Tongue (tissue), 2 donors: ENCODE results near the gene ADD3. TPM values are rescaled to one million over a fixed set of nuclear protein-coding genes. Genes with fewer than 3 reads are reported as not detected.
A peak's percentile ranks its signal among the peaks of the same experiment; 100 is the strongest.
"Not testable (repeated sequence)": the region's sequence is repeated elsewhere in the genome, so short reads cannot be mapped to it uniquely, and the experiment has no call there.

Source experiments
- DNase-seq: peaks from one replicate; pipeline ENCODE4 v3.0.0-alpha.2; 2015
- total RNA-seq: library from RNA; depleted of rRNA; stranded (reverse); fragments of >200 nt; gene quantifications from one replicate; pipeline ENCODE4 v1.2.3, GENCODE V29; 2014

Gene ADD3
- total RNA-seq, 1 donor from 2014 or later: 260 TPM

DNA sequence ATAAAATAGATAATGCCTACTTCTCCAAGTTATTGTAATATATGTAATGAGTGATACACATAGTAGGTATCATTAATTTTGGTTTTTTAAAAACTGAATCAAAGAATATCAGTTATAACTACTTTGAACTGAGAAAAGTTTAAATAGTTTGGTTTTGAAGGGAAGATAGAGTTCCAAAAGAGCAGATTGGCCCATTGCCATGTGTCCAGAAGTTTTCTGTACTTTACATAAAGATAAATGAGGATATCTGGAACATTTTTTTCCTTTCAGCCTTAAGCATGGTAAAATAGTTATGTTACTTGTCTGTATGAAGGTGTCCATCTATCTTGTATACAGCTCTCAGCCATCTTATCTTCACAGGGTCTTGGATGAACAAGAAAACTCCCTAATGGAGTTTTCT, 101.7 kb downstream of the ADD3 start:
- DNase-seq: peak; percentile 9

DNA sequence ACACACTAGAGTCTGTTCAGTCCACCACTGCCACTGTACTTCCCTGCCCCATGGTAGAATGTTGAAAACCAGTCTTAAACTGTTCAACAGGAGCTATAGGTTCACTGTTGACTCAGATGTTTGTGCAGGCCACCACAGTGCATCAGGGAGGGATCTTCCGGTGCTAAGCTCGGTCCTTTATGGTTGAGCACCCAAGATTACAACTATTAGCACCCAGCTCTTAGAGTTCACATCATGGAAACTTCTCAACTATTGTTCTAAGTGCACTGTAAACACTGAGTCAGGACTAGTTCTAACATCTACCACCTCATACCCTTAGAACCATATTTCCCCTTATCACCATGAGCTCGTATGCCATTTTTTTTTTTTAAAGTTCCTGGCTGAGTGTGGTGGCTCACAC, 102.6 kb downstream of the ADD3 start:
- no peak for DNase-seq

DNA sequence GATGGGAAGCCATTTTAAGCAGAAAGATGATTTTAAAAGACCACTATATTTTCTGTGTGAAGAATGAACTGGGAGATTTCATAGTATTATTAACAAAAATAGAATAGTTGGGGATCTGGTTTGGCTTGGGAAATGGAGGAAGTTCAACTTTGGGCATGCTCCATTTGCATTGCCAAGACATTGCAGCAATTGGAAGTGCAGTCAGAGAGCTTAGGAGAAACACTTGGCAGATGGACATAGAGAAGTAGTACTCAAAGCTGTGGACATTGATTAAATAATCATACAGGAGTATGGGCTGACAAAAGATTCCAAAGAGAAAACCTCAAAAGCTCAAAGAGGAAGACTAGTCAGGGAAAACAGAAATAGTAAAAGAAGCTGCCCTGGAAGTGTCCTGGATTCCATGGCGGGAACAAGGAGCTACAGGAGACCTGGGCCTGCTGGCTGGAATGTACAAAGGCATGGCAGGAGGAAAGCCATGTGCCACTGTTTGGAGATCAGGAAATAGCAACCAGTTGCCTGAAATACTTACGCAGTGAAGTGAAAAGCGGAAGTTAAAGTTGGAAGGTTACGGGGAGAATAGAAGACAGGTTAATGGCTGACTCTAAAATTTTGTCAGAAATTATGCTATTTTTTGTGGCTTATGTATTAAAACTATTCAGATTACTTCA, 106.0 kb downstream of the ADD3 start:
- no peak for DNase-seq

DNA sequence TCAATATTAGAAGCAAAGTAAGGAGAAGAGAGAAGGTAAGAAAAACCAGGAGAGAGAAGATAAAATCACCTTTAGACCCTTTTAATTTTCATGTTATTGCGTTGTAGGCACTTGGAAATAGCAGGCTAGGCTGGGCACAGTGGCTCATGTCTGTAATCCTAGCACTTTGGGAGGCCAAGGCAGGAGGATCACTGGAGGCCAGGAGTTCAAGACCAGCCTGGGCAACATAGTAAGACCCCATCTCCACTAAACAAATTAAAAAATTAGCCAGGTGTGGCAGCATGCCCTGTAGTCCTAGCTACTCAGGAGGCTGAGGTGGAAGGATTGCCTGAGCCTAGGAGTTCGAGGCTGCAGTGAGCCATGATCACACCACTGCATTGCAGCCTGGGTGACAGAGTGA, 106.9 kb downstream of the ADD3 start:
- DNase-seq: not testable (repeated sequence)

DNA sequence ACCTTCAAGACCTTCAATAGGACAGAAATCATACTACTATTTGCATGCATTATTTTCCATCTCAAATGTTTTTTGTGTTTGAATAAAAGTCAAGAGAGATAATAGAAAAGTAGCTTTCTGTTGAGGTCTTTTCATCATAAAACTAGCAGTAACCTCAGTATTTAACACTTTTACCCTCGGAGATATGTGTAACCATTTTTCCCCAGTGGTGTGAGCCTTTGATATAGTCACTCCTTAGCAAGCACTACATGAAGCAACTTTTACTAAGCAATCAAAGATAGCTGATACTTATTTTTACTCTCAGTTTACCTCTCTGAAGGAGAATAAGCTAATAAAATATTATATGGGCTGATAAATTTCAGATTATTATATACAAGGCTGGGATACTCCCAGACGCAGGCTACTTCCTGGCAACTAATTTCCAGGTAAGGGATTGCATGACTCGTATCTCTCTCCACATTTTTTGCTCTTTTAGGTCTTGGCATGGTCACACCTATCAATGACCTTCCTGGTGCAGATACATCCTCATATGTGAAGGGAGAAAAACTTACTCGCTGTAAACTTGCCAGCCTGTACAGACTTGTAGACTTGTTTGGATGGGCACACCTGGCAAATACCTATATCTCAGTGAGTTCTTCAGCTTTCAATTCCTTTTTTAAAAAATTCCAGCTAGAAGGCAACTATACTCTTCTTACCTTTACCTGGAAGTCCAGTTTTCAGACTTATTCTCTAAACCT, 108.2 kb downstream of the ADD3 start:
- no peak for DNase-seq

DNA sequence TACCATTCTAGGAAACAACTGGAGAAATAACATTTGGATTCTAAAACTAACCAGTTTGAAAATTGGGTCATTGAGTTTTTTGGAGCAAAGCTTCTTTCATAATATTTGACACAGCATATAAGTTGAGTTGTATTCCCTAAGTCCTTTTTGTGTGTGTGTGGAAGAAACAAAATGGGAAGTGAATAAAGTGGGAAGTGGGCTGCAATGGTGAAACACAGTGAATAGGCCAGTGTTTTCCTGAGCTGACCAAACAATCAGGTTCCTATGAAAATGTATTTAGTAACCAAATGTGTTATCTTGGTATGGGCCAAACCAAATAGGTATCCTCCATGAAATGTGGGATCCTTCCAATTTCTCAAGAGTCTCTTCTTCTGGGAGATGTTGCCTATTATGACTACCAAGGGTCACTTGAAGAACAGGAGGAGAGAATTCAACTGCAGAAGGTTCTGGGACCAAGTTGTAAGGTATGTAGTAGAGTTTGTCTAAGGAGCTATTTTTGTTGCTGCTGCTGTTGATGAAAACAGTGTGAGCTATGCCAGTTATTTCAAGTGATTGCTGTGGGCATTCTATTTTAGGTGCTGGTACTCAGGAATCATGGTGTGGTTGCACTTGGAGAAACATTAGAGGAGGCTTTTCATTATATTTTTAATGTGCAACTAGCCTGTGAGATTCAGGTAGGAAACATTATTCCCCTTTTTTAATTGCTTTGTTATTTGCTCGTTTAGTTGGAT, 111.3 kb downstream of the ADD3 start:
- DNase-seq: peak; percentile 48

DNA sequence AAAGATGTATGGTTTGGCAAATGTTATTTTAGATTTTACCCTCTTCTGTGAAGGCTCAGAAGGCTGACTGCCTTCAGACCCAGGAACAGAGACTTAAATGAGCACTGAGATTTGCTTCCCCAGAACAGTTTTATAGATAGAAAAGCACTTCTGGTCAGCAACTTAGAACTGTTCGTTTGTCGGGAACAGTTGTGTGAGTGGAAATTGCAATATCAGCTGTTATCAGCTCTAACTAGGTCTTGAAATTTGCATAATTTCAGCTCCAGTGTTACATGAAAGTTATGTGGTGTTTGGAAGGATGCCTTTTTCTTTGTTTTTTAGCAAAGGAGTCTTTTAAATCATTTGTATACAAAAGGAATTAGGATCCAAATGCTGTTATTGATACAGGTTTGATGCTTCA, 115.8 kb downstream of the ADD3 start:
- no peak for DNase-seq

DNA sequence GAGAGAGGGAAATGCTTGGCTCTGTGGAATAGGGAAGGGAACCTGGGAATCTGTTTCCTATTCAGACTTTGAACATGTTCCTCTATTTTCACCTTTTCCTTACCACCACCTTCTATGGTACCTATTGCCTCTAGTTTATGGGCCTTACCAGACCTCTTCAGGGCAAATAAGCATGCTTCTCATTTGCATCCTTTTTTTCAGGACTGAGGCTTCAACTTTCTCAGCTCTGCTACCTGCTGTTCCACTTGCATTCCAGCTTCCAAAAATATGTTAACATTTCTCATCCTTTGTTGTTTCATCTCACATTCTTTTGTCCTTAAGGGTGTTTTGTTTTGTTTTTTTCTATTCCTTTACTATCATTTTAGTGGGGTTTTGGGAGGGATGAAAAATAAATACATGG, 121.7 kb downstream of the ADD3 start:
- no peak for DNase-seq

DNA sequence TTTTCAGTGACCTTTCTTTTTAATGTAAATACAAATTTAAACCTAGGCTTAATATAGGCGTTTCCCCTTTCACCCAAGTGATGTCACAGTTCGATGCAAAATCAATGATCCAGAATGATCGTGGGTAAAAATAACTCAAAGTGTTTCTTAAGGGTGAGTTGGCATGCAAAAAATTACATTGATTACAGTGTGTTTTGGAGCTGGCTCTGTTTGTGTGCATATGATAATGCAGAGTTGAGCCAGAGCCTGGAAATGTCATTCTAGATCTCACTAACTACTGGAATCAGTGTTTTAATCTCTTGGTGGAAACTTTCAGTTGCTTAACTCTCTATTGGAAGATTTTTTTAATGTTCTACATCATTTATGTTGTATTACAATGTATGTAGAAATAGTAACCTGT, 127.1 kb downstream of the ADD3 start:
- DNase-seq: no peak

DNA sequence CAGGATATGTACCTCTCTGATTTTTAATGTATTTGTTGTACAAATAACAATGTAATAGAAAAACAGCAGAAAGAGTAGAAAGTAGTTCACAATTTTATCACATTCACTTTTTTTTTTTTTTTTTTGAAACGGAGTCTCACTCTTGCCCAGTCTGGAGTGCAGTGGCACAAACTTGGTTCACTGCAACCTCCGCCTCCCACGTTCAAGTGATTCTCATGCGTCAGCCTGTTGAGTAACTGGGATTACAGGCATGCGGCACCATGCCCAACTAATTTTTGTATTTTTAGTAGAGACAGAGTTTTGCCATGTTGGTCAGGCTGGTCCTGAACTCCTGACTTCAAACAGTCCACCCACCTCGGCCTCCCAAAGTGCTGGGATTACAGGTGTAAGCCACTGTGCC, 128.1 kb downstream of the ADD3 start:
- not testable (repeated sequence) for DNase-seq

DNA sequence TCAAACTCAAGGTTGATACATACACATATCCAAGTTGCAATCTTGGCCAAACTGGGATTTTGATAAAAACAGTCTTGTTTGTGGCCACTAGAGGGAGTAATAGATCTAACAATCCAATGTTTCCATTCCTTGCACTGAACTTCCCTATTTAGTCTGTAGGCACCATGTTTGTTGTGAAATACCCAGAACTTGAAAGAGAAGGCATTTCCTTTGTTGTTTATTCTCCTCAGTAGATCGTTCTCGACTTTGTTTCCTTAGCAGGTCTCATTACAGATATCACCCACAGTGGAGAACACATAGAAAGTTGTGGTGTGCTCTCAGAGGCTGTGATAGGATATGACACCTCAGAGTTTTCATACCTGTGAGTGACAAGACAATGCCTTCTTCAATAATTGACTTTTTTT, 129.4 kb downstream of the ADD3 start:
- peak; percentile 82 for DNase-seq

DNA sequence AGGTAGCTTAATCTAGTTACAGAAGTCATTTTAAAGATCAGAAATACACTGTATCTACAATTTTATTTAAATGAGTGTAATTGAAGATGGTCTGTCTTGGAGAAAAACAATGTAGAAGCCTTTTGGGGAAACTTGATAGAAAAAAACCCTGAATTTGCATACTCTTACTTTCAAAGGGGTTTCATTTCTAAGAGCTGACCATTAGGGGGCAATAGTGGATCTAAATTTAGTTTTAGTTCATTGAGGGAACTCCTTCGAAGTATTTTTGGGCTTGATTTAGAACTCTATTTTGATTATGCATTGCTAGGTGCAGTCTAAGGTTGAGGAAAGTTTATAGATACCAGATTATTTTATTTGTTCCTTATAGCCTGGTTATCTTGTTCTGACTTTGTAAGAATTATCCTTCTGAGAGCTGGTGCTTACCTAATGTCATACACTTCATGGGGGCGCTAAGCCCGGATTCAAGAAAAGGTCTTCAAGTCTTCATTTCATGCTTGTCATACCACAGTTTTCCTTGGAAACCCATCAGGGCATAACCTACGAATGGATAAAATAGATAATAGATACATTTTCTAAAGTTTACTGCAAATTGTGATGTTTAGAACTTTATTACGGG, 130.5 kb downstream of the ADD3 start:
- DNase-seq: peak; percentile 85

DNA sequence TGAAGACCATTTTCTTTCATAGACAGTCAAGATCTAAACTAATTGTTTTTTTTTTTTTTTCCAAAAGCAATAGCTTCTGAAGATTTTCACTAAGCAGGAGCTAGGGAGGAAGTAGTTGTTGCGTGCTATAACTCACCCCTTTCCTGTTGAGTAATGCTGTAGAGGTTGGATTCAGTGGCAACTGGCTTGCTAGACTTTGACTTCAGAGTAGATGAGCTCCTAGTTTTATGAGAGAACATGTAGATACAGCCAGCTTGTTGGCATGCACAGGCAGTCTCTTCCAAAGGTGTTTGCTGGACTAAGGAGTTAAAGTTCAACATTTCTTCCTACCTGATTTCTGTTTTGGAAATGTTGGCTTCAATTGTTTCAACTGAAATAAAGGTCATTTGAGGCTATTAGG, 133.4 kb downstream of the ADD3 start:
- DNase-seq: no peak

DNA sequence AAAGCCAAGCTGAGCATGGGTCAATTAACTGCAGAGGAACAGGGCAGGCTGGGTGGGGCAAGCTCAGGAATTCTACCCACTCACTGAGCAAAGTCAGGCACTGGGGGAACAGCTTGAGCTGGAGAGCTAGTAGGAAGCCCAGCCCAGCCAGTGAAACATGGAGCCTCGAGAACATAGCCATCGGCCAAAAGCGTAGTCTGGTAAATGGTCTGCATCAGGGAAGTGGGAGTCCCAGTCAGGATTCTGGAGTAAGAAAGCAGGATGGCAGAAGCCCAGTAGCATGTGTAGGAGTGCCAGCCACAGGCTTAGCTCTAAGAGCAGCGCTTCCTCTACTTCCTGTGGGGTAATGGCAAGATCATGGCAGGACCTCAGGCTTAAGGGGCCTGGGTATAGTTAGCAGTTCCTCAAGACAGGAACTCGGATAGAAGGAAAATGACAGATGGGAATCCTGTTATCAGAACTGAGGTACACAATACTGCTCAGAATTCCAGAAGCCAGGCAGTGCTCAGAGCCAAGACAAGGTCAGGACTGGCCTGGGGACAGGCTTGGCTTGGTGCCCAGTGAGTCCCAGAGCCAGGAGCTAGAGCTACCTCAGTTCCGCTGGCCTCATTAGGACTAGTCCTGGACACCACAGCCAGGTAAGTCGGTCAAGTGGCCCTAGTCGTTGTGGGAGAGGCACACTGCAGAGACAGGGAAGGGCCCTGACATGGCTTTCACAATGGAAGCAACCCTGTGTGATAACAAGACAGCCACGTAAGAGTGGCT, 134.3 kb downstream of the ADD3 start:
- no peak for DNase-seq

DNA sequence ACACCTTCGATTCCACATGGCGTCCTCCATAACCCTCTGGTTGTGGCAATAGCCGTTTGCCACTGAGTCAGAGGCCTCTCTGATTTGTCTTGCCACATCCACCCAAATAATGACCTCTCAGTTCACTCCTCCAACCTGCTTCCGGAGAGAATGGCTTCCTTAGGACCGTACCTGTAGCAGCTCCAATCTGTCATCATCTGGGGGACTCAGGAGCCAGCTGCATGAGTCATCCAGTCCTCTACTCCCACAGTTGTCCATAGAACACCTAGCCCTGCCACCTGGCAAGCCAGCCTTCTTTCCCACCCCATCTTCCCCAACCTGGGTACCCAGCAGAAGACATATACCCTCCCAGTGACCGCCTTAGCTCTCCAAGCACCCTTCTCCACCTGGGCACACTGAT, 135.2 kb downstream of the ADD3 start:
- no peak for DNase-seq

DNA sequence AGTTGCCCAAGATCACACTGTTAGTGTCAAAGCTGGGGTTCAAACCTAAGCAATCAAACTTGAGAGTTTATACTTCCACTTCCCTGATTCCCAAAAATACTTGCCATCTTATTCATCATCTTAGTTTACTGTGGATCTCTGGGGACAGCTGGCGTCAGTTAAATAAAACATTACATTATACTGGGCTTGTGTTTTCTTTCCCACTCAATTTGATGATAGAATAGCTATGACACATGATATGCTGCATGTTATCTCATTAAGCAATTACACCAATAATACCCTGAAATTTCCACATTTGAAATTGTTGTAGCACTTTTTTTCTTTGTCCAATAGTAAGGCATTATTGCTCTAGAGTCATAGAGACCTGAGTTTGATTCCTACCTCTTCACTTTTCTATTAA, 136.7 kb downstream of the ADD3 start:
- no peak for DNase-seq

DNA sequence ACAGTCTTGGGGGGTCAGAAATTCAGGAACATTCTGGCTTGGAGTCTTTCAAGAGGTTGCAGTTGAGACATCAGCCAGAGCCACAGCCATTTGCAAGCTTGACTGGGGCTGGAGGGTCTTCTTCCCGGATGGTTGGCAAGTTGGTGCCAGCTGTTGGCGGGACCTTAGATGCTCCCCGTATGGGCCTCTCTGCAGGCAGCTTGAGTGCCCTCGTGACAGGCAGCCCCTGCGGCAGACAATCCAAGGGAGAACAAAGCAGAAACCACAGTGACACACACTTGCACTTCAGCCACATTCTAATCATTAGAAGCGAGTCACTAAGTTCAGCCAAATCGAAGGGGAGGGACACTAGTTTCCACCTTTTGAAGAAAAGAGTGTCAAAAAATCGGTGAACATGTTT, 140.2 kb downstream of the ADD3 start:
- DNase-seq: peak; percentile 68

DNA sequence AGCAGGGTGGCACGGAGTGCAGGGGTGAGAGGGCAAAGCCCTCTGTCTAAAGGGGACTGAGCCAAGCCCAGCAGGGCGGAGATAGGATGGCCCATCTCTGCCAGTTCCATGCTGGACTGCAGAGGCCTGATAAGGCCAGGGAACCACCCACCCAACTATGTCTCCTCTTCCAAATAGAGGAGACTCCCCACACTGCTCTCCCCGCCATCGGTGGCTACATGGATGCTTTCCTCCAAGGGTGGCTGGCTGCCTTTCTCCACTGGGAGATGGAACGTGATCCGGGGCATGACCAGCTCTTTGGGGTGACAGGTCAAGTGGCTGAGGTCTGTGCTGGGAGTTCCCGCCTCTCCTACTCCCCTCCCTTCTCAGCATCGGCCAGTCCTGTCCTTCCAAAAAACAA, 141.5 kb downstream of the ADD3 start:
- no peak for DNase-seq

DNA sequence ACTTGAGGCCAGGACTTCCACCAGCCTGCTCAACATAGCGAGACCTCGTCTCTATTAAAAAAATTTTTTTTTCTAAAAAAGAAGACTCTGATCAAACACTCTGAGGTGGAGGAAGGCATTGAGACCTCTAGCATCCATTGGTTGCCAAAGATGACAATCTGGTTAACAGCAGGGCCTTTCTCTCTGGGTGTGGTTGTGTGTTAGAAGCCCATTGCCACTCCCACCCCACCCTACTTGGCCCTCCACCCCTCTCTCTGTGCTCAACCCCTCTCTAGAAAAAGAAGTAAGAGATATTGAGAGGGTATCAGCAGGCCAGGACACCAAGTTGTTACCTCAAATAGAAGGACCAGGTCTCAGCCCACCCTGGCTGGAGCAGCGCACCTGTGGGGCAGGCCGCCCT, 142.3 kb downstream of the ADD3 start:
- DNase-seq: no peak

DNA sequence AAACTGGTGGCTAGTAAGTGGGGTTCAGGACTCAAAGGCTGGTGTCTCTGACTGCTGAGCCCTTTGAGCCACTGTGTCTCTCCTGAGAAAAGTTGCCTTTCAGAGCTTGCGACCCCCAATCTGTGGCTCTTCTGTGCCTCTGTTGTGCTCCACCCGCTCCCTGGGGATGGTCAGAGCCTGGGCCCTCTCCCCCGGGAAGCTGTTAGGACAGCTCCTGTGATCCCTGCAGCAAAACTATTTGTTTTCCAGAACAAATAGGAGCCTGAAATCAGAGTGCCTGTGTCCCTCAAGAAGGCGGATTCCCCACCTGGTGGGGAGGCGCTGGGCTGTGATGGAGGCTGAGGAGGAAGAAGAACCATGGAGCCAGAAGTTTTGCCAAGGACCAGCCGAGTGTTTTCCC, 143.2 kb downstream of the ADD3 start:
- no peak for DNase-seq

DNA sequence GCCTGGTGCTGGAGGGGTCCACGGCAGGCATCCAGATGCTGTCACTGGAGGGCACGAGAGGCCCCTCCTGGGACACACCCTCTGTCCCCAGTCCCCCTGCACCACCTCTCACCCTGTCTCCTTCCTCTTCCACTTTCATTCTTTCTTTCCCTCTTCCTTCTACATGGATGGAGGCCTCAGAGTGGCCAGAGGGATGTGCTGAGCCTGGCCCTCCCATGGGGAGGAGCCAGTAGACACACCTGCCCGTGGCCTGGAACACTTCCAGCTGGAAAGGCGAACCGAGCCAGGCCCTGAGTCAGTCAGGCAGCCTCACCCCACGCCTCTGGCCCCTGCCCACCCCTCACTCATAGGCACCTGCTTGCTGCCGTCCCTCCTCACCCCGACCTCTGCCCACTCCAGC, 143.7 kb downstream of the ADD3 start:
- peak; percentile 75 for DNase-seq

DNA sequence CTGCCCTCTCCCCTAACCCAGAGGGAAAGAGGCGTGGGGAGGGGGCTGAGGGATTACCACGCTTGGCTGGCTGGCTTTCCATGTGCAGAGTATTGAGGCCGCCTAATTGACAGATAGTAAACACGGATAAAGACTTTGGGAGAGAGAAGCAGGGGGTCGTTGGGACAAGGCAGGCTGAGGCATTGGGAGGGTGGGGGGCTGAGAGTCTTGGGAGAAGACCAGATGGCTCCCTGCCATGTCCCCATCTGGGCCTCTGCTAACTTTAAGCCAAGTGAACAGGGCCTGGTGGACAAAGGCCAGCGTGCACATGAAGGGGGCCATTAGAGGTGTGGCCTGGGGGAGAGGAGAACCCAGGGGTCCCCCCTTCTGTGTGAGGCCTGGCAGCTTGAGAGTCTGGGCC, 144.2 kb downstream of the ADD3 start:
- peak; percentile 62 for DNase-seq
